ENCODE results near the gene CDC42SE1. TPM values are rescaled to one million over a fixed set of nuclear protein-coding genes. Genes with fewer than 3 reads are reported as not detected.
"Not testable (repeated sequence)": the region's sequence is repeated elsewhere in the genome, so short reads cannot be mapped to it uniquely, and the experiment has no call there.

CDC42SE1 gene
- 216 and 219 TPM in 2 replicates for total RNA-seq

GRCh38 chr1:151059109-151060006 lies at the start of gene CDC42SE1:
Gene CDC42SE1 (minus strand): TSS chr1:151059622. CDS start chr1:151055730, 3,892 bp downstream.
- Mint-ChIP-seq H3K9me3 (no peaks in the 10 kb centered on the region), H3K27ac (peak within 1 kb of the TSS; percentile 97)

GRCh38 chr1:151108331-151108730 lies 48.9 kb upstream of the CDC42SE1 start:
- H3K27ac Mint-ChIP-seq = no peak overlapping the region
- intact Hi-C loops (cut with micrococcal nuclease) = no loop called here
- H3K4me1 Mint-ChIP-seq (ENCODE audit: low read depth) = no peaks in the 10 kb centered on the region

More at GRCh38 chr1:151059109-151060006, at the start of gene CDC42SE1:
- intact Hi-C loops (cut with micrococcal nuclease) = loop anchor here (1.0 to 5.0 kb wide), 9 partner anchors 11 to 497 kb away; partner anchors contain the start of genes ENSA, GABPB2, PI4KB and RFX5
- DNase-seq (ENCODE audit: low spot score) = peak; percentile 81
- H3K4me1 Mint-ChIP-seq (ENCODE audit: low read depth) = peaks cover 64% of the 10 kb centered on the region
- H3K36me3 Mint-ChIP-seq (ENCODE audit: low read depth) = peaks cover 45% of the 10 kb centered on the region
- H3K27me3 Mint-ChIP-seq (ENCODE audit: insufficient read depth) = no peaks in the 10 kb centered on the region
- peak within 1 kb of the TSS; percentile 95 for H3K4me3 Mint-ChIP-seq

GRCh38 chr1:151106894-151107293 lies 47.5 kb upstream of the CDC42SE1 start:
- H3K27ac Mint-ChIP-seq = no peak overlapping the region
- intact Hi-C loops (cut with micrococcal nuclease) = no loop called here
- H3K9me3 Mint-ChIP-seq = no peaks in the 10 kb centered on the region
- H3K4me3 Mint-ChIP-seq = no peak overlapping the region
- no peak for DNase-seq (ENCODE audit: low spot score)
- peaks cover 3% of the 10 kb centered on the region for H3K36me3 Mint-ChIP-seq (ENCODE audit: low read depth)
- H3K4me1 Mint-ChIP-seq (ENCODE audit: low read depth) = no peaks in the 10 kb centered on the region
- H3K27me3 Mint-ChIP-seq (ENCODE audit: insufficient read depth) = no peaks in the 10 kb centered on the region

More at GRCh38 chr1:151108331-151108730, 48.9 kb upstream of the CDC42SE1 start:
- H3K36me3 Mint-ChIP-seq (ENCODE audit: low read depth) = peaks cover 3% of the 10 kb centered on the region
- no peaks in the 10 kb centered on the region for H3K27me3 Mint-ChIP-seq (ENCODE audit: insufficient read depth)
- no peaks in the 10 kb centered on the region for H3K9me3 Mint-ChIP-seq
- no peak overlapping the region for H3K4me3 Mint-ChIP-seq
- no peak for DNase-seq (ENCODE audit: low spot score)

GRCh38 chr1:151104630-151105029 lies 45.2 kb upstream of the CDC42SE1 start:
- Mint-ChIP-seq H3K4me1 (ENCODE audit: low read depth) (no peaks in the 10 kb centered on the region), H3K27ac (no peak overlapping the region), H3K4me3 (no peak overlapping the region), H3K27me3 (ENCODE audit: insufficient read depth) (no peaks in the 10 kb centered on the region), H3K36me3 (ENCODE audit: low read depth) (peaks cover 3% of the 10 kb centered on the region), H3K9me3 (no peaks in the 10 kb centered on the region)
- intact Hi-C loops (cut with micrococcal nuclease) = no loop called here
- no peak for DNase-seq (ENCODE audit: low spot score)

- Mint-ChIP-seq H3K27me3 (ENCODE audit: insufficient read depth) (no peaks in the 10 kb centered on the region), H3K4me3 (no peak overlapping the region), H3K36me3 (ENCODE audit: low read depth) (peaks cover 3% of the 10 kb centered on the region), H3K4me1 (ENCODE audit: low read depth) (no peaks in the 10 kb centered on the region), H3K9me3 (no peaks in the 10 kb centered on the region), H3K27ac (no peak overlapping the region)
- intact Hi-C loops (cut with micrococcal nuclease) = no loop called here
- DNase-seq (ENCODE audit: low spot score) = no peak
Observed at GRCh38 chr1:151098126-151098525, 38.7 kb upstream of the CDC42SE1 start.

GRCh38 chr1:151097426-151097825 lies 38.0 kb upstream of the CDC42SE1 start:
- H3K4me3 Mint-ChIP-seq; H3K36me3 Mint-ChIP-seq (ENCODE audit: low read depth); H3K27me3 Mint-ChIP-seq (ENCODE audit: insufficient read depth); DNase-seq (ENCODE audit: low spot score); intact Hi-C loops (cut with micrococcal nuclease); H3K4me1 Mint-ChIP-seq (ENCODE audit: low read depth); H3K27ac Mint-ChIP-seq; H3K9me3 Mint-ChIP-seq: not testable (repeated sequence)

- intact Hi-C loops (cut with micrococcal nuclease) = no loop called here
- H3K4me1 Mint-ChIP-seq (ENCODE audit: low read depth) = no peaks in the 10 kb centered on the region
- H3K36me3 Mint-ChIP-seq (ENCODE audit: low read depth) = no peaks in the 10 kb centered on the region
- H3K27me3 Mint-ChIP-seq (ENCODE audit: insufficient read depth) = no peaks in the 10 kb centered on the region
- DNase-seq (ENCODE audit: low spot score) = no peak
- no peak overlapping the region for H3K27ac Mint-ChIP-seq
- no peaks in the 10 kb centered on the region for H3K9me3 Mint-ChIP-seq
- no peak overlapping the region for H3K4me3 Mint-ChIP-seq
Observed at GRCh38 chr1:151085953-151086559, 26.6 kb upstream of the CDC42SE1 start.

- Mint-ChIP-seq H3K4me3 (peak overlapping the region; percentile 98), H3K4me1 (ENCODE audit: low read depth) (peaks cover 17% of the 10 kb centered on the region), H3K36me3 (ENCODE audit: low read depth) (peaks cover 14% of the 10 kb centered on the region), H3K27ac (peak overlapping the region; percentile 100), H3K27me3 (ENCODE audit: insufficient read depth) (no peaks in the 10 kb centered on the region), H3K9me3 (no peaks in the 10 kb centered on the region)
- intact Hi-C loops (cut with micrococcal nuclease) = no loop called here
- DNase-seq (ENCODE audit: low spot score) = no peak
Observed at GRCh38 chr1:151072224-151072623, 12.8 kb upstream of the CDC42SE1 start.

GRCh38 chr1:151070474-151071276 lies 11.3 kb upstream of the CDC42SE1 start, which contains the start of gene GABPB2:
Gene GABPB2 (plus strand): TSS chr1:151070761. CDS start chr1:151088190, 17,429 bp downstream.
- Mint-ChIP-seq H3K4me3 (peak within 1 kb of the TSS; percentile 98), H3K9me3 (no peaks in the 10 kb centered on the region), H3K36me3 (ENCODE audit: low read depth) (peaks cover 14% of the 10 kb centered on the region), H3K27ac (peak within 1 kb of the TSS; percentile 100), H3K4me1 (ENCODE audit: low read depth) (peaks cover 17% of the 10 kb centered on the region), H3K27me3 (ENCODE audit: insufficient read depth) (no peaks in the 10 kb centered on the region)
- intact Hi-C loops (cut with micrococcal nuclease) = loop anchor here (1.0 to 2.0 kb wide), 10 partner anchors 11 to 256 kb away; partner anchors contain the start of genes ARNT, CDC42SE1, LYSMD1 and PI4KB
- peak; percentile 81 for DNase-seq (ENCODE audit: low spot score)

GRCh38 chr1:151069103-151069486 lies 9.7 kb upstream of the CDC42SE1 start:
- H3K36me3 Mint-ChIP-seq (ENCODE audit: low read depth) = peaks cover 16% of the 10 kb centered on the region
- intact Hi-C loops (cut with micrococcal nuclease) = no loop called here
- H3K4me1 Mint-ChIP-seq (ENCODE audit: low read depth) = peaks cover 17% of the 10 kb centered on the region
- H3K27ac Mint-ChIP-seq = peak overlapping the region; percentile 72
- peak overlapping the region; percentile 98 for H3K4me3 Mint-ChIP-seq
- H3K27me3 Mint-ChIP-seq (ENCODE audit: insufficient read depth) = no peaks in the 10 kb centered on the region
- no peaks in the 10 kb centered on the region for H3K9me3 Mint-ChIP-seq
- DNase-seq (ENCODE audit: low spot score) = no peak

- Mint-ChIP-seq H3K4me1 (ENCODE audit: low read depth) (peaks cover 22% of the 10 kb centered on the region), H3K36me3 (ENCODE audit: low read depth) (peaks cover 14% of the 10 kb centered on the region), H3K27ac (no peak overlapping the region), H3K27me3 (ENCODE audit: insufficient read depth) (no peaks in the 10 kb centered on the region), H3K9me3 (no peaks in the 10 kb centered on the region), H3K4me3 (no peak overlapping the region)
- intact Hi-C loops (cut with micrococcal nuclease) = no loop called here
- DNase-seq (ENCODE audit: low spot score) = no peak
Observed at GRCh38 chr1:151067185-151067584, 7.8 kb upstream of the CDC42SE1 start.

GRCh38 chr1:151065089-151065645 lies 5.7 kb upstream of the CDC42SE1 start:
- H3K4me1 Mint-ChIP-seq (ENCODE audit: low read depth) = peaks cover 36% of the 10 kb centered on the region
- H3K9me3 Mint-ChIP-seq = no peaks in the 10 kb centered on the region
- no peak for DNase-seq (ENCODE audit: low spot score)
- no peaks in the 10 kb centered on the region for H3K27me3 Mint-ChIP-seq (ENCODE audit: insufficient read depth)
- intact Hi-C loops (cut with micrococcal nuclease) = no loop called here
- H3K27ac Mint-ChIP-seq = no peak overlapping the region
- H3K4me3 Mint-ChIP-seq = no peak overlapping the region
- H3K36me3 Mint-ChIP-seq (ENCODE audit: low read depth) = peaks cover 14% of the 10 kb centered on the region
